Ovary (tissue), 3 donors: Measurements from ENCODE around the gene BLVRA.

ENCODE experiments used
- EP300 ChIP-seq: sonication (generic); formaldehyde crosslinking; IDR thresholded peaks from one replicate; pipeline ENCODE4 v1.6.1; 2017; ENCODE audit warnings: antibody characterized with exemption
- POLR2A ChIP-seq: fragments of 450-650 bp; IDR thresholded peaks from one replicate; pipeline ENCODE4 v1.6.1; 2017; ENCODE audit warnings: antibody characterized with exemption, mild to moderate bottlenecking, moderate library complexity
- TF ChIP-seq, protein P1 (sequence below), 3 donors: fragments of 450-650 bp in 2 of 3; fragments of 200-600 bp in 1 of 3; IDR thresholded peaks; one replicate each; pipeline versions ENCODE4 v1.5.1 to v1.8.0; 2016 to 2022; ENCODE audit warnings: antibody characterized with exemption in 3 of 3, mild to moderate bottlenecking in 1 of 3
- donor health status: DM: no; HTN: no; CAD: no.

DNA sequence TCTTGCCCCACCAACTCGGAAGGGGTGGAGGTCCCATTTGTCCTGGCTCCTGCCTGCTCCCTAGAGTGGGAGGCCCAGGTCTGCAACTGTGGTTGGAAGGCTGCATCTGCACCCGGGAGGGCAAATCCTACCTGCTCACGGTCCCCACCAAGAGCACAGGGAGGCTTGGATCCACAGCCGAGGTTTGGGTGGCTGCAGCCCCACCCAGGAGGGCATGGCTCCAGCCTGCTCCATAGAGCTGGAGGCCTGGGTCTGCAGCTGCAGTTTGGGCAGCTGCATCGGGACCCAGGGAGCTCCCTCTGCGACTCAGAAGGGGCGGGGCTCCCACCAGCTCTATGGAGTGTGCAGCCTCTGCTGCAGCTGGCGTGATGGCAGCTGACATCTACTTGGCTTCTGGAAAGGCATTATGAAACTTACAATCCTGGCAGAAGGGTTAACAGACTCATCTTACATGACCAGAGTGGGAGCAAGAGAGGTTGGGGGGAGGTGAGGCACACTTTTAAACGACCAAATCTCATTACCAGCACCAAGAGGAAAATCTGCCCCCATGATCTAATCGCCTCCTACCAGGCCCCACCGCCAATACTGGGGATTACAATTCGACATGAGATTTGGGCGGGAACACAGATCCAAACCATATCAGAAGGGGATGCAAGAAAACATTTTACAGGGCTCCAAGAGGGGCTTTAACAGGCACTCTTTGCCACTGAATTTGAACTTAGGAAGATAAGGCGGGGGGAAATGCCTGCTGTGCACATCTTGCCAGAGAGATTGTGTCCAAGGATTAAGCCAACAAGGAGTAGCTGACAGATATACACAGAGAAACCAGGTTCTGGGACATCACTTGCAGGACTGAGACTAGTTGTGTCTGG is 8.2 kb upstream of the BLVRA start:
- TF ChIP-seq POLR2A (no peak), EP300 (no peak)
- TF ChIP-seq, protein P1, sequence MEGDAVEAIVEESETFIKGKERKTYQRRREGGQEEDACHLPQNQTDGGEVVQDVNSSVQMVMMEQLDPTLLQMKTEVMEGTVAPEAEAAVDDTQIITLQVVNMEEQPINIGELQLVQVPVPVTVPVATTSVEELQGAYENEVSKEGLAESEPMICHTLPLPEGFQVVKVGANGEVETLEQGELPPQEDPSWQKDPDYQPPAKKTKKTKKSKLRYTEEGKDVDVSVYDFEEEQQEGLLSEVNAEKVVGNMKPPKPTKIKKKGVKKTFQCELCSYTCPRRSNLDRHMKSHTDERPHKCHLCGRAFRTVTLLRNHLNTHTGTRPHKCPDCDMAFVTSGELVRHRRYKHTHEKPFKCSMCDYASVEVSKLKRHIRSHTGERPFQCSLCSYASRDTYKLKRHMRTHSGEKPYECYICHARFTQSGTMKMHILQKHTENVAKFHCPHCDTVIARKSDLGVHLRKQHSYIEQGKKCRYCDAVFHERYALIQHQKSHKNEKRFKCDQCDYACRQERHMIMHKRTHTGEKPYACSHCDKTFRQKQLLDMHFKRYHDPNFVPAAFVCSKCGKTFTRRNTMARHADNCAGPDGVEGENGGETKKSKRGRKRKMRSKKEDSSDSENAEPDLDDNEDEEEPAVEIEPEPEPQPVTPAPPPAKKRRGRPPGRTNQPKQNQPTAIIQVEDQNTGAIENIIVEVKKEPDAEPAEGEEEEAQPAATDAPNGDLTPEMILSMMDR (IDR thresholded peaks at IDR 0.05) = no peak
